ENCODE measurements around the gene MPPED1.

Gene MPPED1

DNA sequence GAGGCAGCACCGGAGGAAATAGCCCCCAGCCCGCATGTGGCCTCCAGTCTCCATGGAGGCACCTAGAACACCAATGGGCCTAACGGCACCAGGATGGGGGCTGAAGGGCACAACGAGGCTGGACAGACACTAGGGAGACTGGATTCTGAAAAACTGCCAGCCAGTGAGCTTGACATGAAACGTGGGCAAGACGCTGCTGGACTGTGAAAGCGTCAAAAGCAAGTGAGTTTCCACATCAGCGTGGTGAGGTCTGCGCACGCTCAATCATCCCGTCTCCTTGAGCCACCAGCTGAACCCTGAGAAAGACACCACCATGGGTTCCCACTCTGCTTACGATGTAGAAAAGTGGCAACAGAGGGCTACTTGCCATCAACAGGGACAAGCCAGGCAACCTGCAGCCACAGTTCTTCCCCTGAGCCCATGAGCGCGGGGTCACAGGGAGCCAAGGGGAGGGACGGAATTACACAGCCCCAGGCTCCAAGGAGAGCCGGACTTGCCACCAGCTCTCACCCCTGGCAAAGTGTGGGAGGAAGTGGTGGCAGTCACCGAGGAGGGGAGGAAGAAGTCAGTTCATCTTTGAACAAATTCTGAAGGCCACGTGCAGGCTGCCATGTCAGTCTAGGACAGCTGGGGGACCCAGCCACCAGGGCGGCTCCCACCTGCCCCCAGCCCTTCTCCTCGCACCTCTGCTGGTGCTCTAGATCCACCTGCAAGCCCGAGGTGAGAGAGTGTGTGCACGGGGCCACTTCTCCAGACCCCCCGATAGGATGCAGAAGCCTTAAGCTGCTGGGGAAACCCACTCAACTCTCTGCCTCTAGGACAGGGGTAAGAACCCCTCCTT lies 131.1 kb downstream of the MPPED1 start:
- DNase-seq (ENCODE audit: low read depth), result no peak

DNA sequence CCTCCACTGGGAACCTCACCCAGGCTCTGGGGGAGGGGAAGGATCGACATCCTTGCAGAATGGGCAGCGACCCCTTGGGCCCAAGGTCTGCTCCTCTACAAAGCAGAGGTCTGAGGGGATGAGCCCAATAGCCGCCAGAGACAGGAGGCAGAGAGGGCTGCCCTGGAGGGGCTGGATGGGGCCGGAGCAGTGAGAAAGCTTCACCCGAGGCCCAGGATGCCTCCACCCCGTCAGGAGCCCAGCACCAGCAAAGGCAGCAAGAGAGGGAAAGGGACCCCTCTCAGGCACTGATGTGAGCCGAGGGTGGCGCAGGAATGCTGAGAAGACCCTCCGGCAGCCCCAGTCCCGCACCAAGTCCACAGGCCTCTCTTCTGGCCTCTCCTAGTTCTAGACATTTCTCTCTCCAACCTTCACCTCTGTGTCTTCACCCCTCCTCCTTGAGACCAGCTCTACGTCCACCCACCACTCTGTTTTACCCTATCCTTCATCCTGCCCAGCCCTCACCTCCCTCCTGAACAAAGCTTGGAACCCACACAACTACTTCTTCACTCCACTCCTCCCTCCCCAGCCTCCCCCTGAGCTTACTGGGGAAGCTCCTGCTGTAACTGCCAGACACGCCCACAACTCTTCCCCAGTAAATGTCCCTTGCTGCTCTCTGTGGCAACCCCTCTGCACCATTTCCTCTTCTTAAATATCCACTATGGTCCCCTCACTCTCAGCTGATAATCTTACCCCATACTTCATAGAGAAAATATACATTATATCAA lies 131.9 kb downstream of the MPPED1 start:
- DNase-seq (ENCODE audit: low read depth), result no peak

GRCh38 chr22:43544289-43544673 lies 132.5 kb downstream of the MPPED1 start:
- DNase-seq (ENCODE audit: low read depth), result no peak

GRCh38 chr22:43546186-43546585 lies 134.4 kb downstream of the MPPED1 start:
- DNase-seq (ENCODE audit: low read depth), result no peak

- DNase-seq (ENCODE audit: low read depth), result no peak
These were observed 138.3 kb downstream of the MPPED1 start for GRCh38 chr22:43550024-43550620.

- no peak for DNase-seq (ENCODE audit: low read depth)
These were observed 138.9 kb downstream of the MPPED1 start for GRCh38 chr22:43550672-43551071.

DNA sequence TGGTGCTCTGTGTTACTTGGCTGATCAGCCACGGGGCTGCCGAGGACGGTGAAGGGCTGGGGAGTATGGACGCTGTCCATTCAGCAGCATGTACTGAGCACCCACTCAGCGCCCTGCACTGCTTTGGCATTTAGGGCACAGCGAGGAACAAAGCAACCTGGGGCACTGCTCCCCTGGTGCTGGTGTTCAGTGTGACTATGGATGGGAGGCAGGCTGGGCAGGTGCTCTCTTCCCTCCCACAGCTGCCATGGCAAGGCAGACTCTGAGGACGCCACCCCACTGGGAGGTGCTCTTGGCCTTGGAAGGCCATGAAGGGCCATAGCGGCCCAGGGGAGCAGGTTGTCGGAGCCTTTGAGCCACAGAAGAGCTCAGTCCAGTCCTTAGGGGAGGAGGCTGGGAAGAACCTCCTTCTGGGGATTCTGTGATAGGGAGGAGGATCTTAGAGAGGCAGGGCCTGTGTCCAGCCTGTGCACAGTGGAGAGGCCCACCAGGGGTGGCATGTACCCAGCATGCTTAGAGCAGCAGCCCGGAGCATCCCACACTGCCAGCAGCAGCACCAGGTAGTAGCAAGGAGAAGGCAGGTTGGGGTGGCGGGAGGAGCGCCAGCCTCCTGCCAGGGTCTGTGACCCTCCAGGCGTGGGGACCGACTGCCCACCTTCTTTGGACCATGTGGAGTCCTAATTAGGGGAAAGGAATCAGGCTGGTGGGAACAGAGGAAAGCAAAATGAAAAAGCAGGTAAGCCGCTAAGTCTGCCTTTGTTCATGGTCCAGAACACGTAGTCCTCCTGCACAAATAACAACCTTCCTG lies 141.8 kb downstream of the MPPED1 start:
- no peak for DNase-seq (ENCODE audit: low read depth)

DNA sequence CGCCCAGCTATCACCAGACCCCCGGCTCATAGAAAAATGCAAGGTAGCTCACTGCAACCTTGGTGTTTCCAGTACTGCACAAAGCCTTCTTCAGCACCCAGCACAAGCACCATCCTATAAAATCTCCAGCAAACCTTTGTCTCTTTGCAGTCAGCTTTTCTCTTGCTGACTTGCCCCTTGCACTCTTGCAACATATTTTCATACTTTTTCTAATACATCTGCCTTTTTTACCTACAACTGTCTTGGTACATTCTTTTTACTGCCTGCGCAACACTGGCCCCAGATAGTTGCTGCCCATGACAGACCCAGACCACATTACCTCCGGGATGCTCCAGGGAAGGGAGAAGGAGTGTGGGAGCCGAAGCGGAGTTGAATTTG lies 142.4 kb downstream of the MPPED1 start:
- no peak for DNase-seq (ENCODE audit: low read depth)

GRCh38 chr22:43554694-43555365 lies 143.0 kb downstream of the MPPED1 start:
- no peak for DNase-seq (ENCODE audit: low read depth)

DNA sequence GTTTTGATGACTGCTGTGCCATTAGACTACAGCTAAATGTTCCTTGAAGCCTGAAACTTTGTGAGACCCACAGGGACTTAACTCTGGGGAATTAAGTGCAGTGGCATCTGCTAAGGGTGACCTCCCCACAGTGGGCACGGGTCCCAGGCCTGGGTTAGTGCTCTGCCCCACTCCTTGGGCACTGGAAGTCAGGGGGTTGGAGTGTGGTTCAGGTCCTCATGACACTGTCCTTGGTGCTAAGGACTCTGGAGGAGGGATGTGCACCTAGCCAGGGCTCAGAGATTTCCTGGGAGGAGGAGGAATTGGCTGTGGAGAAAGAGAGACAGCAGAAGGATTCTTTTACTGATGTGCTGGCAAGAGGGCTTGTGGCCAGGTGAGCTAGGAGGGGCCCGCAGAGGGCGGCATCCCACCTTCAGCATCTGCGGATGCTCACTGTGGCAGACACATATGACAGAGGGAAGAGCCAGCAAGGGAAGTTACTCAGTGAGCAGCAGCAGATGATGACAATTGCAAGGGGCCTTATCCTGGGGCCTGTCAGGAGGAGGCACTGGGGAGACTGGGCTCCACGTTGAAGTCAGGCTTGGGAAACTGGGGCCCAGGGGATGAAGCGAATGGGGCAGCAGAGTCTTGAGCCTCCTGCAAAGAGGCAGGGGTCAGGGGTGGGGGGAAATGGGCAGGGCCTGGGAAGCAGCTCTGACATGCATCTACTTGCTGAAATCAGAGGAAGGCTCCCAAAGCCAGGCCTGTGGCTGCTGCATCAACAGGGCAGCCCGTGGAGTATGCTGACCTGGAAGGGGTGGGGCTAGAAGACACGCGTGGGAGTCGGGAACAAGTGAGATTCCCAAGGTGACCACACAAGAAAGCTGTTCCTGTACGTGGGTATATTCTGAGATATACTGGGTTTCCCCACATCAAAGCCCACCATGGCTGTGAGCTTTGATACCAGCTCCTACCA lies 144.0 kb downstream of the MPPED1 start:
- DNase-seq (ENCODE audit: low read depth), result no peak
